Measurements from ENCODE around the gene CDK16.
"Not testable (repeated sequence)": the region's sequence is repeated elsewhere in the genome, so short reads cannot be mapped to it uniquely, and the experiment has no call there.

The CDK16 gene

GRCh38 chrX:47250017-47250347 is 31.5 kb downstream of the CDK16 start:
- DNase-seq (ENCODE audit: low read depth) = no peak

- DNase-seq (ENCODE audit: low read depth) = not testable (repeated sequence)
These were observed 39.1 kb downstream of the CDK16 start for GRCh38 chrX:47257620-47258019.

- no peak for DNase-seq (ENCODE audit: low read depth)
These were observed 46.1 kb downstream of the CDK16 start for GRCh38 chrX:47264483-47265173.

GRCh38 chrX:47266643-47267042 is 48.2 kb downstream of the CDK16 start:
- no peak for DNase-seq (ENCODE audit: low read depth)

- DNase-seq (ENCODE audit: low read depth) = no peak
These were observed 53.5 kb downstream of the CDK16 start for GRCh38 chrX:47272013-47272408.

GRCh38 chrX:47273011-47273730 is 54.7 kb downstream of the CDK16 start:
- no peak for DNase-seq (ENCODE audit: low read depth)

- DNase-seq (ENCODE audit: low read depth) = no peak
These were observed 60.2 kb downstream of the CDK16 start for GRCh38 chrX:47278691-47279090.
